NCI-H1930 (cell line): ENCODE data around the gene ZGRF1.
"Not testable (repeated sequence)": the region's sequence is repeated elsewhere in the genome, so short reads cannot be mapped to it uniquely, and the experiment has no call there.

ENCODE experiments used
- DNase-seq, 2 experiments: peaks; one replicate each; lab custom pipeline; 2025; lab: John Stamatoyannopoulos, UW

The ZGRF1 gene

GRCh38 chr4:112557676-112558411 lies 78.9 kb downstream of the ZGRF1 start:
- DNase-seq, result no peak

GRCh38 chr4:112554271-112554670 lies 82.4 kb downstream of the ZGRF1 start:
- not testable (repeated sequence) for DNase-seq

GRCh38 chr4:112552668-112553067 lies 84.0 kb downstream of the ZGRF1 start:
- no peak for DNase-seq

GRCh38 chr4:112550728-112551127 lies 86.0 kb downstream of the ZGRF1 start:
- DNase-seq, result no peak

GRCh38 chr4:112546476-112546875 lies 90.2 kb downstream of the ZGRF1 start:
- DNase-seq, result no peak

- no peak for DNase-seq
Observed at GRCh38 chr4:112545346-112545745, 91.4 kb downstream of the ZGRF1 start.

- DNase-seq, result no peak
Observed at GRCh38 chr4:112540695-112541094, 96.0 kb downstream of the ZGRF1 start.

- no peak for DNase-seq
Observed at GRCh38 chr4:112536123-112536522, 100.6 kb downstream of the ZGRF1 start.

- no peak for DNase-seq
Observed at GRCh38 chr4:112532267-112532666, 104.4 kb downstream of the ZGRF1 start.

GRCh38 chr4:112531146-112531545 lies 105.6 kb downstream of the ZGRF1 start:
- DNase-seq, result no peak

GRCh38 chr4:112526061-112526460 lies 110.6 kb downstream of the ZGRF1 start:
- DNase-seq, result no peak

- DNase-seq, result peak; percentile 67 to 85
Observed at GRCh38 chr4:112523764-112524505, 112.8 kb downstream of the ZGRF1 start.

GRCh38 chr4:112523008-112523721 lies 113.5 kb downstream of the ZGRF1 start:
- DNase-seq, result no peak

- not testable (repeated sequence) for DNase-seq
Observed at GRCh38 chr4:112522431-112522830, 114.3 kb downstream of the ZGRF1 start.

- no peak for DNase-seq
Observed at GRCh38 chr4:112521123-112522023, 115.3 kb downstream of the ZGRF1 start.

- DNase-seq, result no peak
Observed at GRCh38 chr4:112520598-112521122, 116.0 kb downstream of the ZGRF1 start.

GRCh38 chr4:112519689-112520597 lies 116.8 kb downstream of the ZGRF1 start:
- peak in 1 of 2 experiments; percentile 21 for DNase-seq

GRCh38 chr4:112518675-112519074 lies 118.0 kb downstream of the ZGRF1 start:
- no peak for DNase-seq

GRCh38 chr4:112517911-112518310 lies 118.8 kb downstream of the ZGRF1 start:
- no peak for DNase-seq

- DNase-seq, result peak; percentile 37 to 40
Observed at GRCh38 chr4:112517067-112517634, 119.6 kb downstream of the ZGRF1 start.
